HFF-Myc (cell line): Measurements from ENCODE around the gene EFNB2.

Experiments used
- DNase-seq: peaks from one replicate; pipeline ENCODE4 v3.0.0-alpha.2; 2011; ENCODE audit warnings: low read depth; ENCODE audit errors: extremely low read depth
- H3K4me3 ChIP-seq: replicated peaks from 2 replicates; pipeline ENCODE4 v1.5.1; 2011; ENCODE audit warnings: low read depth, mild to moderate bottlenecking, control low read depth, low read length
- CTCF ChIP-seq: IDR thresholded peaks from 2 replicates; pipeline ENCODE4 v1.5.1; 2012; ENCODE audit warnings: mild to moderate bottlenecking, low read depth, low read length, control low read depth; ENCODE audit errors: missing control alignments

The EFNB2 gene

GRCh38 chr13:106521095-106521799 lies 14.2 kb downstream of the EFNB2 start:
- no peak overlapping the region for H3K4me3 ChIP-seq
- TF ChIP-seq CTCF, result no peak
- DNase-seq, result no peak

DNA sequence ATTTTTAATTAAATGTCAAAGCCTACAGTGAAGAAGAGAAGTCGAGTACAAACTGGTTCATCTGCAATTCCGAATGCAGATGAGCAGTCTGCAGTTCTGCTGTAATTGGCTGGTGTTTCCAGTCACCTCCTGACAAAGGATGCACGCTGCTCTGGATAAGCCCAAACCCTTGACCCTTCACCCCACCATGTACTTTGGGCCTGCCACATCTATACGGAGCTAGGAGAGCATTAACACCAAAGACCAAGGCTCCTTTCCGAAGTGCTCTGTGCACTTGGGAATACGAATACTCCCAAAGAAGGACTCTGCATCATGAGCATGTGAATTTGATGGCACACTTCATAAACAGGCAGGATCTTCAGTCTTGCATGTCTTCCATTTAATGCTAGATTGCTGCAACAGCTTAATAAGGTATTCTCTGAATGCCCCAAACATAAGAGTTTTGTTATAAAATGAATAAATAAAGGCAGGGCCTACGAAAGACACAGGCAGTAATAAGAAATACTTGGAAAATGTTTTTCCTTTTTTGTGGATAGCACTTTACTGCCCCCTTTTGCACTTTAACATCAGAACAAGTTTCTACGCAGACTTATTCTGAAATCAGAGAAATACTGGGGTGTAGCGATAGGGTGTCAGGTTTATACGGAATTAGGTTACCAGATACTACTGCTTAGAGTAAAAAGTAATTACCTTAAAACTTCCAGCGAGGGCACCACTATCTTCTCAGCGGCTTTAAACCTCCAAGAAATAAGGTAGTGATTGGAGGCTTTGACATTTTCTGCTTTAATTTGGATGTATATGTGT lies 15.0 kb downstream of the EFNB2 start:
- DNase-seq, result no peak
- peak; percentile 29 for TF ChIP-seq CTCF
- no peak overlapping the region for H3K4me3 ChIP-seq

- no peak for TF ChIP-seq CTCF
- no peak for DNase-seq
- no peak overlapping the region for H3K4me3 ChIP-seq
Observed at GRCh38 chr13:106518512-106518911, 16.9 kb downstream of the EFNB2 start.

DNA sequence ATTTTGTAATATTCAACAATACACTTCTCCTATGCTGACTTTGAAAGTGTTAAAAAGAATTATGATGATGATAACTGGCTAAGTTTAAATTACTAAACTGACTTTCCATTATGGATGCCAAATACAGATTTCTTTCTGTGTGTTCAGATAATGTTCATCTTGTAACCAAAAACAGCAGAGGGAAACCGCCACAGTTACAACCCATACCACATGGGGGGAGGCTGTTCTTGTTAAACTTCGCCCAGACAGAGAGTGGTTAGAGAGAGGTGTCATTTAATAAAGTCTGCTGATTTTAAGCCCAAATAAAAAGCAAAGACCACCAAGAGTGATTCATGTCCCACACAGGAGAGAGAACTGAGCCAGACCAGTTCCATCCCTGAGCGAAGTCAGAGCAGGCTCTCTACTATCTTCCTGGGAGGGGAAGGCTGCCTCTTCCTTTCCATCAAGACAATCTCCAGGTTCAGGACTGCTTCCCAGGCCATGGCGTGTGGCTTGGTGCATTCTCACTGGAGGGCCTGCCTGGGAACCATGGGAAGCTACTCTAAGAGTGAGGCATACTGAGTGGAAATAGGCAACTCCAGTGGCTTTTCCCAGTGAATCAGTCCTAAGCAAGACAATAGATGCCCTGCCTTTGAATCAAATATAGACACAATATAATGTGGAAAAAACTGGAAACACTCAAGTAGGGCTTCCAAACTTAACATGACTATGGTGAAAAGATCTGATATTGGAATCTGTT lies 18.2 kb downstream of the EFNB2 start:
- H3K4me3 ChIP-seq, result no peak overlapping the region
- no peak for TF ChIP-seq CTCF
- no peak for DNase-seq

DNA sequence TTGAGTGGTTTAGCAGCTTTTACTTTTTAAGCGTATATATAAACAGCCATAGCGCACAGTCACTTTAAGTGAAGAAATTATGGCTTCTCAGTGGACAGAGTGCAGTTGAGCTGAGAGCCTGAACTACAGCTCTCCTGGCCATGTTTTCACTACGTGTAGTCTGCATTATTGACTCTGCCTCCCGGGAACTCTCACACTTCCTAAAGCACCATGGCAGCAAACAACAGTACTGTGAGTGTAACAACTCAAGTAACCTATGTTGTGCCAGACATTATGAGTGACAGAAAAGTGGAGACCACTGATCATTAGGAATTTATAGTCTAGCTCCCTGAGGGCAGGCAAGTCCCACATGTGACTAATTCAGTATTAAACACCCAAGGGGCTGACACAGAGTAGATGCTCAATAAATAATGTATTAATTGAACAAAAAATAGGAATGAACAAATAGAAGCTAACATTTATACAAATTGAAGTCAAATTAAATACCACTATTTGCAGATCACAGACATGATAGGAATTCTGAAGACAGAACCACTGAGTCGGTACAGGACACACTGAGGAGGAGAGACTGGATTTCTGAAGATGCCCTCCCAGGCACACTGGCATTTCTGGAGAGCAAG lies 19.7 kb downstream of the EFNB2 start:
- DNase-seq, result no peak
- H3K4me3 ChIP-seq, result no peak overlapping the region
- TF ChIP-seq CTCF, result no peak

GRCh38 chr13:106514928-106515634 lies 20.4 kb downstream of the EFNB2 start:
- TF ChIP-seq CTCF, result no peak
- H3K4me3 ChIP-seq, result no peak overlapping the region
- no peak for DNase-seq
